GM19099 (cell line): ENCODE data around the gene VSTM5.

Experiments
- POLR2A ChIP-seq: IDR thresholded peaks from 3 replicates; pipeline ENCODE4 v1.6.1; 2011; ENCODE audit warnings: low read depth; ENCODE audit not compliant: insufficient read length; ENCODE audit errors: extremely low read depth

The VSTM5 gene

GRCh38 chr11:93775289-93775688 is 75.1 kb downstream of the VSTM5 start:
- TF ChIP-seq POLR2A, result no peak

DNA sequence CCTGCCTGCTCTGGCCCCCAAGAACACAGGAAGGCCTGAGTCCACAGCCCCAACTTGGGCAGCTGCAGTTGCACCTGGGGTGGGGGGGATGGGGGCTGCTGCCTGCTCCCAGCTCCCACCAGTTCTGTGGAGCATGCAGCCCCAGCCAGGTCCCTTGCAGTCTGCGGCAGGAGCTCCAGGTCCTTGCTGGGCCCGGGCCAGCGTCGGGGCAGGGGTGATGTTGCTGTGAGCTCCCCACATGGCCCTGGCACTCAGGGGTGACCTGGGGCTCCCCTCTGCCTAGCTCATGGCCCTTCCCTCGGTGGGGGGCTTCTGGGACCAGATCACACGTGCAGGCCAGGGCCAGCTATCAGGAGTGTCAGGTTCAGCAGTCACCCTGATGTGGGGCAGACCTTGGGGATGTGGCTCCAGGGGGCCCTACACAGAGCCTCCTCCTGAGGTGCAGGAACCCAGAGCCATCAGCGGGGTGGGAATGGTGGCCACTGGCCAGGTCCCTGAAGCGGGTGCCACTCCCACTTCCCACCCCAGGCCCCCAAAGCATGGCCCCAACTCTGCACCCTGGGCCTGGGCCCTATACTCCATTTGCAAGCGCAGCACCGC is 76.7 kb downstream of the VSTM5 start:
- TF ChIP-seq POLR2A, result no peak

DNA sequence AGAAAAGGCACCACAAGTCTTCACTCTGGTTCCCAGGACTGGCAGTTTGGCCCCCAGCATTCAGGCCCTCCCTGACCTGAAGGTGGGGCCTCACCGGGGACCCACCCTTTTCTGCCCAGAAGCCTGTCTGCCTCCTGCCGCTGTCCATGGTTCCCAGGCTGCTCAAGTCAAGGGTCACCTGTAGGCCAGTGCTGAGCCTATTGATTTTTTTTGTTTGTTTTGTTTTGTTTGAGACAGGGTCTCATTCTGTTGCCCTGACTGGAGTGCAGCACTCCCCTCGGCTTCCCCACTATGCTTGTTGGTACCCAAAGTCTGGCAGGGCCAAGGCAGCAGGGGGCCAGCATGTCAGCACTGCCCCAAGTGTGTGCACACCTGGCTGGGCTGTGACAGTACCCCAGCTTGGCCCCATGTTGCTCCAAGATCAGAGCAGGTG is 77.4 kb downstream of the VSTM5 start:
- TF ChIP-seq POLR2A, result no peak

DNA sequence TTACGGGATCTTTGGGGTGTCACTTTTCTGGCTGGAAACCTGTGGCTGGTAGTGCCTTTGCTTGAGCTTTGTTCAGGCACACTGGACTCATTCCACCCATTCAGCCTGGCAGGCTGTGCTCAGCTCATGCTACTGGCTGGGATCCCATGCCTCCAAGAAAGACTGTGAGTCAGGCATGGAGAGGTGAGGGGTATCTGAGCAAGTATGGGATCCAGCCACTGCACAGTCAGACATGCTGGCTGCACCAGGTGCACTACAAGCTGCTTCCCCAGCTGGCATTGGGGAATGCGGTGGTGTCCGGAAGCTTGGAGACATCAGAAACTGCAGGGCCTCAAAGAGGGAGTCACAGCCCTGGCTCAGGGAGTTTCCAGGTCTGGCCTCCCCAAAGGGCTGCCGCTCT is 78.3 kb downstream of the VSTM5 start:
- TF ChIP-seq POLR2A, result no peak

- no peak for TF ChIP-seq POLR2A
These were observed 80.3 kb downstream of the VSTM5 start for GRCh38 chr11:93770160-93770559.
